Suprapubic skin (tissue), 4 donors: Measurements from ENCODE around the gene PRICKLE2. TPM values are rescaled to one million over a fixed set of nuclear protein-coding genes. Genes with fewer than 3 reads are reported as not detected.

Source experiments
- DNase-seq, 2 donors: peaks; one replicate each; pipeline ENCODE4 v3.0.0-alpha.2; 2019; ENCODE audit warnings: low spot score in 2 of 2
- H3K27ac ChIP-seq: fragments of 200-600 bp; sonication (generic); one replicate; pipeline ENCODE4 v1.5.1; 2019
- H3K27me3 ChIP-seq: fragments of 200-600 bp; sonication (generic); one replicate; pipeline ENCODE4 v1.5.1; 2019
- H3K36me3 ChIP-seq: fragments of 200-600 bp; sonication (generic); one replicate; pipeline ENCODE4 v1.5.1; 2019
- H3K4me1 ChIP-seq: fragments of 200-600 bp; sonication (generic); one replicate; pipeline ENCODE4 v1.5.1; 2019
- H3K4me3 ChIP-seq: fragments of 200-600 bp; sonication (generic); one replicate; pipeline ENCODE4 v1.5.1; 2019; ENCODE audit warnings: mild to moderate bottlenecking
- H3K9me3 ChIP-seq: fragments of 200-600 bp; sonication (generic); one replicate; pipeline ENCODE4 v1.5.1; 2019
- CTCF ChIP-seq, 2 donors: fragments of 200-600 bp in 1 of 2; fragments of 450-650 bp in 1 of 2; sonication (generic) in 1 of 2; IDR thresholded peaks; one replicate each; pipeline ENCODE4 v1.5.1; 2016 to 2019; ENCODE audit warnings: antibody characterized with exemption in 2 of 2, mild to moderate bottlenecking in 1 of 2, moderate library complexity in 1 of 2
- EP300 ChIP-seq: sonication (generic); formaldehyde crosslinking; IDR thresholded peaks from one replicate; pipeline ENCODE4 v1.6.1; 2017; ENCODE audit warnings: antibody characterized with exemption
- POLR2A ChIP-seq, 2 donors: fragments of 450-650 bp; IDR thresholded peaks; one replicate each; pipeline ENCODE4 v1.6.1; 2017; ENCODE audit warnings: antibody characterized with exemption in 2 of 2, mild to moderate bottlenecking in 2 of 2, moderate library complexity in 2 of 2
- POLR2AphosphoS5 ChIP-seq, 3 donors: sonication (generic); formaldehyde crosslinking; IDR thresholded peaks; one replicate each; pipeline ENCODE4 v1.6.1; 2017; ENCODE audit warnings: antibody characterized with exemption in 3 of 3
- WGBS: methylation state at CpG from one replicate; pipeline ENCODE4 v1.1.5; 2018; 5-methylcytosine and 5-hydroxymethylcytosine counted together
- total RNA-seq, 4 donors: library from RNA; depleted of rRNA; stranded (reverse); fragments of >200 nt; gene quantifications; one replicate each; pipeline ENCODE4 v1.1.0, GENCODE V29; 2016

The PRICKLE2 gene
- total RNA-seq, 4 donors from 2014 or later, result 6.7 to 14.5 (median 11.9) TPM

- Histone ChIP-seq H3K27me3 (no peaks in the 10 kb centered on the region), H3K4me3 (no peak overlapping the region), H3K4me1 (peaks cover 15% of the 10 kb centered on the region), H3K27ac (no peak overlapping the region), H3K9me3 (no peaks in the 10 kb centered on the region), H3K36me3 (no peaks in the 10 kb centered on the region)
- no peak for DNase-seq
- 98% methylated on average over 3 of the region's 3 CpGs for WGBS
- no peak for TF ChIP-seq POLR2A (IDR thresholded peaks at IDR 0.05)
- no peak for TF ChIP-seq CTCF (IDR thresholded peaks at IDR 0.05)
- no peak for TF ChIP-seq POLR2AphosphoS5 (IDR thresholded peaks at IDR 0.05)
- TF ChIP-seq EP300, result no peak
Measured at GRCh38 chr3:64270866-64271260, 45.6 kb upstream of the PRICKLE2 start.

- H3K36me3 ChIP-seq, result no peaks in the 10 kb centered on the region
- H3K4me1 ChIP-seq, result peaks cover 20% of the 10 kb centered on the region
- no peak for DNase-seq
- H3K27me3 ChIP-seq, result no peaks in the 10 kb centered on the region
- H3K27ac ChIP-seq, result no peak overlapping the region
- WGBS, result 92% methylated on average over 2 of the region's 2 CpGs
- no peaks in the 10 kb centered on the region for H3K9me3 ChIP-seq
- no peak overlapping the region for H3K4me3 ChIP-seq
- TF ChIP-seq POLR2AphosphoS5 (IDR thresholded peaks at IDR 0.05), result no peak
- no peak for TF ChIP-seq EP300
- TF ChIP-seq CTCF (IDR thresholded peaks at IDR 0.05), result no peak
- no peak for TF ChIP-seq POLR2A (IDR thresholded peaks at IDR 0.05)
Measured at GRCh38 chr3:64270142-64270865, 45.0 kb upstream of the PRICKLE2 start.

GRCh38 chr3:64268926-64269325, 43.7 kb upstream of the PRICKLE2 start:
- Histone ChIP-seq H3K36me3 (no peaks in the 10 kb centered on the region), H3K9me3 (no peaks in the 10 kb centered on the region), H3K27me3 (no peaks in the 10 kb centered on the region), H3K4me1 (peaks cover 34% of the 10 kb centered on the region), H3K27ac (no peak overlapping the region), H3K4me3 (no peak overlapping the region)
- no peak for TF ChIP-seq EP300
- TF ChIP-seq POLR2AphosphoS5 (IDR thresholded peaks at IDR 0.05), result no peak
- TF ChIP-seq POLR2A (IDR thresholded peaks at IDR 0.05), result no peak
- no peak for TF ChIP-seq CTCF (IDR thresholded peaks at IDR 0.05)
- no peak for DNase-seq
- 81% methylated on average over 4 of the region's 4 CpGs for WGBS

GRCh38 chr3:64267721-64268604, 42.7 kb upstream of the PRICKLE2 start:
- Histone ChIP-seq H3K27me3 (no peaks in the 10 kb centered on the region), H3K4me3 (peak overlapping the region; percentile 62), H3K27ac (peak overlapping the region; percentile 84), H3K9me3 (no peaks in the 10 kb centered on the region), H3K36me3 (no peaks in the 10 kb centered on the region), H3K4me1 (peaks cover 38% of the 10 kb centered on the region)
- WGBS, result 10% methylated on average over 24 of the region's 33 CpGs
- DNase-seq, result peak; percentile 75 to 81
- TF ChIP-seq POLR2A (IDR thresholded peaks at IDR 0.05) (no peak), CTCF (IDR thresholded peaks at IDR 0.05) (no peak), POLR2AphosphoS5 (IDR thresholded peaks at IDR 0.05) (no peak), EP300 (no peak)

- Histone ChIP-seq H3K27me3 (no peaks in the 10 kb centered on the region), H3K9me3 (no peaks in the 10 kb centered on the region), H3K36me3 (no peaks in the 10 kb centered on the region), H3K4me1 (peaks cover 38% of the 10 kb centered on the region), H3K4me3 (peak overlapping the region; percentile 62), H3K27ac (peak overlapping the region; percentile 84)
- DNase-seq, result no peak
- WGBS, result 27% methylated on average over 2 of the region's 2 CpGs
- TF ChIP-seq POLR2A (IDR thresholded peaks at IDR 0.05), result no peak
- no peak for TF ChIP-seq CTCF (IDR thresholded peaks at IDR 0.05)
- TF ChIP-seq EP300, result no peak
Measured at GRCh38 chr3:64266983-64267382, 41.7 kb upstream of the PRICKLE2 start.
